HEK293 (cell line): ENCODE data around the gene CA10.

ENCODE experiments used
- CTCF ChIA-PET: fragments of 350-600 bp; formaldehyde crosslinking; extraction: SDS; loops from one replicate; lab custom pipeline; 2021; ENCODE audit warnings: antibody characterized with exemption; lab: Yijun Ruan, JAX
- POLR2A ChIA-PET: fragments of 300-600 bp; formaldehyde crosslinking; extraction: SDS; loops from one replicate; lab custom pipeline; 2020; ENCODE audit warnings: antibody characterized with exemption, inconsistent platforms; lab: Yijun Ruan, JAX
- H3K27ac ChIP-seq: fragments of 200-500 bp; sonication (Bioruptor generic); 2 replicates; pipeline ENCODE4 v1.5.1; 2014; ENCODE audit warnings: low read depth, low read length, control low read depth, inconsistent platforms; ENCODE audit errors: extremely low read depth
- H3K36me3 ChIP-seq, 2 experiments: fragments of 200-500 bp in 1 of 2; sonication (Bioruptor generic) in 1 of 2; 1 replicate in 1 of 2; 2 replicates in 1 of 2; pipeline ENCODE4 v1.5.1; 2014 to 2017; ENCODE audit warnings: inconsistent platforms in 2 of 2, low read length in 2 of 2; ENCODE audit not compliant: control insufficient read depth in 2 of 2, insufficient read depth in 1 of 2
- H3K4me1 ChIP-seq: fragments of 200-500 bp; sonication (Bioruptor generic); 2 replicates; pipeline ENCODE4 v1.5.1; 2014; ENCODE audit warnings: mild to moderate bottlenecking, low read length, inconsistent platforms; ENCODE audit not compliant: control insufficient read depth, insufficient read depth
- H3K4me3 ChIP-seq: 2 replicates; pipeline ENCODE4 v1.5.1; 2011; ENCODE audit warnings: low read depth, mild to moderate bottlenecking, control low read depth, low read length, moderate library complexity
- H3K9me3 ChIP-seq: fragments of 200-500 bp; sonication (Bioruptor generic); 2 replicates; pipeline ENCODE4 v1.5.1; 2014; ENCODE audit warnings: low read depth, low read length, inconsistent platforms; ENCODE audit not compliant: control insufficient read depth, insufficient read depth
- BCL11A ChIP-seq: fragments of 450-650 bp; formaldehyde crosslinking; IDR thresholded peaks from 2 replicates; pipeline ENCODE4 v1.5.1; 2016; ENCODE audit warnings: low read depth, missing biosample characterization, missing genetic modification characterization
- GLI4 ChIP-seq: fragments of 450-650 bp; formaldehyde crosslinking; IDR thresholded peaks from 2 replicates; pipeline ENCODE4 v1.5.1; 2016; ENCODE audit warnings: missing biosample characterization, missing genetic modification characterization
- GLIS2 ChIP-seq: fragments of 450-650 bp; formaldehyde crosslinking; IDR thresholded peaks from 2 replicates; pipeline ENCODE4 v1.5.1; 2016; ENCODE audit warnings: missing biosample characterization, missing genetic modification characterization
- IKZF3 ChIP-seq: fragments of 450-650 bp; IDR thresholded peaks from 2 replicates; pipeline ENCODE4 v1.5.0; 2018; ENCODE audit warnings: missing biosample characterization, mild to moderate bottlenecking, missing genetic modification characterization, moderate library complexity
- INSM2 ChIP-seq: fragments of 450-650 bp; formaldehyde crosslinking; IDR thresholded peaks from 2 replicates; pipeline ENCODE4 v1.5.1; 2016; ENCODE audit warnings: missing biosample characterization, missing genetic modification characterization
- MYNN ChIP-seq: fragments of 450-650 bp; formaldehyde crosslinking; IDR thresholded peaks from 2 replicates; pipeline ENCODE4 v1.5.1; 2016; ENCODE audit warnings: missing biosample characterization, missing genetic modification characterization, borderline replicate concordance
- MZF1 ChIP-seq: fragments of 450-650 bp; formaldehyde crosslinking; IDR thresholded peaks from 2 replicates; pipeline ENCODE4 v1.5.1; 2017; ENCODE audit warnings: missing biosample characterization, missing genetic modification characterization, borderline replicate concordance
- PATZ1 ChIP-seq: fragments of 450-650 bp; formaldehyde crosslinking; IDR thresholded peaks from 2 replicates; pipeline ENCODE4 v1.5.1; 2016; ENCODE audit warnings: missing biosample characterization, missing genetic modification characterization
- PRDM4 ChIP-seq: fragments of 450-650 bp; formaldehyde crosslinking; IDR thresholded peaks from 2 replicates; pipeline ENCODE4 v1.5.1; 2017; ENCODE audit warnings: missing biosample characterization, missing genetic modification characterization
- TCF7L2 ChIP-seq: IDR thresholded peaks from 2 replicates; pipeline ENCODE4 v1.6.1; 2011; ENCODE audit warnings: low read depth, mild to moderate bottlenecking, inconsistent platforms, low read length, moderate library complexity, borderline replicate concordance
- ZBTB21 ChIP-seq: fragments of 450-650 bp; formaldehyde crosslinking; IDR thresholded peaks from 2 replicates; pipeline ENCODE4 v1.5.1; 2017; ENCODE audit warnings: missing biosample characterization, missing genetic modification characterization
- ZNF140 ChIP-seq: fragments of 450-650 bp; formaldehyde crosslinking; IDR thresholded peaks from 2 replicates; pipeline ENCODE4 v1.5.1; 2016; ENCODE audit warnings: missing biosample characterization, missing genetic modification characterization
- ZNF169 ChIP-seq: fragments of 450-650 bp; formaldehyde crosslinking; IDR thresholded peaks from 2 replicates; pipeline ENCODE4 v1.5.1; 2016; ENCODE audit warnings: missing biosample characterization, missing genetic modification characterization
- ZNF2 ChIP-seq: fragments of 450-650 bp; formaldehyde crosslinking; IDR thresholded peaks from 2 replicates; pipeline ENCODE4 v1.5.1; 2016; ENCODE audit warnings: missing biosample characterization, missing genetic modification characterization
- ZNF211 ChIP-seq: fragments of 450-650 bp; formaldehyde crosslinking; IDR thresholded peaks from 2 replicates; pipeline ENCODE4 v1.5.1; 2016; ENCODE audit warnings: low read depth, missing biosample characterization, missing genetic modification characterization
- ZNF221 ChIP-seq: fragments of 450-650 bp; formaldehyde crosslinking; IDR thresholded peaks from 2 replicates; pipeline ENCODE4 v1.5.1; 2017; ENCODE audit warnings: missing biosample characterization, missing genetic modification characterization, borderline replicate concordance
- ZNF26 ChIP-seq: fragments of 450-650 bp; formaldehyde crosslinking; IDR thresholded peaks from 2 replicates; pipeline ENCODE4 v1.5.1; 2016; ENCODE audit warnings: missing biosample characterization, missing genetic modification characterization
- ZNF274 ChIP-seq, 2 experiments: fragments of 200-500 bp in 1 of 2; fragments of 450-650 bp in 1 of 2; sonication (Bioruptor generic) in 1 of 2; formaldehyde crosslinking in 1 of 2; IDR thresholded peaks; 2 replicates each; pipeline versions ENCODE4 v1.5.1 to v1.6.1; 2014 to 2016; ENCODE audit warnings: borderline replicate concordance in 1 of 2, inconsistent platforms in 1 of 2, low read length in 1 of 2, missing biosample characterization in 1 of 2, missing genetic modification characterization in 1 of 2
- ZNF292 ChIP-seq: fragments of 450-650 bp; formaldehyde crosslinking; IDR thresholded peaks from 2 replicates; pipeline ENCODE4 v1.5.1; 2016; ENCODE audit warnings: low read depth, missing biosample characterization, missing genetic modification characterization, borderline replicate concordance
- ZNF302 ChIP-seq: fragments of 450-650 bp; formaldehyde crosslinking; IDR thresholded peaks from 2 replicates; pipeline ENCODE4 v1.5.1; 2016; ENCODE audit warnings: missing biosample characterization, missing genetic modification characterization, low read depth
- ZNF311 ChIP-seq: fragments of 450-650 bp; formaldehyde crosslinking; IDR thresholded peaks from 2 replicates; pipeline ENCODE4 v1.5.1; 2017; ENCODE audit warnings: missing biosample characterization, missing genetic modification characterization, borderline replicate concordance
- ZNF324 ChIP-seq: fragments of 450-650 bp; formaldehyde crosslinking; IDR thresholded peaks from 2 replicates; pipeline ENCODE4 v1.5.1; 2016; ENCODE audit warnings: missing biosample characterization, missing genetic modification characterization
- ZNF350 ChIP-seq: fragments of 450-650 bp; formaldehyde crosslinking; IDR thresholded peaks from 2 replicates; pipeline ENCODE4 v1.5.0; 2017; ENCODE audit warnings: missing biosample characterization, mild to moderate bottlenecking, missing genetic modification characterization
- ZNF404 ChIP-seq: fragments of 450-650 bp; formaldehyde crosslinking; IDR thresholded peaks from 2 replicates; pipeline ENCODE4 v1.5.1; 2017; ENCODE audit warnings: missing biosample characterization, missing genetic modification characterization
- ZNF548 ChIP-seq: fragments of 450-650 bp; formaldehyde crosslinking; IDR thresholded peaks from 2 replicates; pipeline ENCODE4 v1.5.1; 2016; ENCODE audit warnings: missing biosample characterization, missing genetic modification characterization
- ZNF600 ChIP-seq: fragments of 450-650 bp; formaldehyde crosslinking; IDR thresholded peaks from 2 replicates; pipeline ENCODE4 v1.5.1; 2016; ENCODE audit warnings: missing biosample characterization, missing genetic modification characterization
- ZNF623 ChIP-seq: fragments of 450-650 bp; formaldehyde crosslinking; IDR thresholded peaks from 2 replicates; pipeline ENCODE4 v1.5.1; 2016; ENCODE audit warnings: missing biosample characterization, missing genetic modification characterization
- ZNF707 ChIP-seq: fragments of 450-650 bp; formaldehyde crosslinking; IDR thresholded peaks from 2 replicates; pipeline ENCODE4 v1.5.1; 2016; ENCODE audit warnings: missing biosample characterization, missing genetic modification characterization
- ZNF747 ChIP-seq: fragments of 450-650 bp; formaldehyde crosslinking; IDR thresholded peaks from 2 replicates; pipeline ENCODE4 v1.5.1; 2016; ENCODE audit warnings: missing biosample characterization, missing genetic modification characterization

Gene CA10

GRCh38 chr17:51703361-51704341, 454.9 kb downstream of the CA10 start:
- H3K27ac ChIP-seq = peak overlapping the region; percentile 71
- POLR2A ChIA-PET = interaction anchor here (0.7 to 1.0 kb wide), 2 partner anchors 14 to 54 kb away, joined by 3 to 5 read pairs; no protein-coding TSS in a partner anchor
- TF ChIP-seq ZNF211 (tag by site-specific recombination) = no peak
- TF ChIP-seq ZNF302 = no peak
- peak; percentile 87 for TF ChIP-seq INSM2 (tag by site-specific recombination)
- no peak for TF ChIP-seq ZNF26 (tag by site-specific recombination)
- no peak; the same call in 1 of the 2 replicates for TF ChIP-seq MZF1
- no peak for TF ChIP-seq ZNF274 (IDR thresholded peaks at IDR 0.05; ENCODE audit: low read length)
- TF ChIP-seq ZNF274 (tag by site-specific recombination; IDR thresholded peaks at IDR 0.05; ENCODE audit: borderline replicate concordance) = no peak
- no peak for TF ChIP-seq GLI4 (tag by site-specific recombination)
- no peak for TF ChIP-seq ZNF140 (tag by site-specific recombination)
- TF ChIP-seq PRDM4 (tag by site-specific recombination) = no peak
- TF ChIP-seq ZNF350 (tag by site-specific recombination) = no peak
- no peak for TF ChIP-seq ZNF292 (tag by site-specific recombination)
- TF ChIP-seq ZNF600 (tag by site-specific recombination) = no peak
- TF ChIP-seq ZNF221 (tag by site-specific recombination) = no peak; the same call in 1 of the 2 replicates
- no peak for TF ChIP-seq PATZ1 (tag by site-specific recombination)
- TF ChIP-seq ZNF2 = no peak
- TF ChIP-seq ZNF324 (tag by site-specific recombination) = peak; percentile 42; the same call in 1 of the 2 replicates
- TF ChIP-seq ZNF623 (tag by site-specific recombination) = no peak; the same call in 1 of the 2 replicates
- peak; percentile 54; the same call in 1 of the 2 replicates for TF ChIP-seq ZNF404 (tag by site-specific recombination)
- TF ChIP-seq ZNF548 (tag by site-specific recombination) = no peak
- peak; percentile 51 for TF ChIP-seq ZBTB21 (tag by site-specific recombination)
- no peak for TF ChIP-seq ZNF747 (tag by site-specific recombination)
- TF ChIP-seq GLIS2 (tag by site-specific recombination) = no peak
- TF ChIP-seq ZNF169 = no peak
- no peak for TF ChIP-seq ZNF311
- no peak for TF ChIP-seq MYNN
- TF ChIP-seq IKZF3 (tag by site-specific recombination) = no peak
- TF ChIP-seq ZNF707 = no peak
- TF ChIP-seq BCL11A = peak; percentile 61; the same call in 1 of the 2 replicates
- TF ChIP-seq TCF7L2 = no peak

More at GRCh38 chr17:51703361-51704341, 454.9 kb downstream of the CA10 start:
- Histone ChIP-seq H3K4me3 (no peak overlapping the region), H3K4me1 (peaks cover 32% of the 10 kb centered on the region), H3K9me3 (no peaks in the 10 kb centered on the region), H3K36me3 (no peaks in the 10 kb centered on the region)
- CTCF ChIA-PET = interaction anchor here (0.9 to 1.1 kb wide), 2 partner anchors 66 to 118 kb away, joined by 3 to 4 read pairs; no protein-coding TSS in a partner anchor
